NCI-H2227 (cell line): ENCODE results near the gene SYT17.
"Not testable (repeated sequence)": the region's sequence is repeated elsewhere in the genome, so short reads cannot be mapped to it uniquely, and the experiment has no call there.

ENCODE experiments used
- DNase-seq: peaks from one replicate; lab custom pipeline; 2025; ENCODE audit not compliant: unreplicated experiment; lab: John Stamatoyannopoulos, UW

SYT17 gene

GRCh38 chr16:19173059-19173458 lies 5.0 kb downstream of the SYT17 start:
- no peak for DNase-seq

GRCh38 chr16:19173649-19174383 lies 5.8 kb downstream of the SYT17 start:
- DNase-seq = no peak

GRCh38 chr16:19174478-19174877 lies 6.4 kb downstream of the SYT17 start:
- no peak for DNase-seq

- DNase-seq = no peak
Observed at GRCh38 chr16:19175492-19176262, 7.6 kb downstream of the SYT17 start.

GRCh38 chr16:19177111-19177739 lies 9.2 kb downstream of the SYT17 start:
- DNase-seq = no peak

- peak; percentile 72 for DNase-seq
Observed at GRCh38 chr16:19179546-19180490, 11.8 kb downstream of the SYT17 start.

GRCh38 chr16:19180741-19181140 lies 12.7 kb downstream of the SYT17 start:
- no peak for DNase-seq

GRCh38 chr16:19182481-19182880 lies 14.4 kb downstream of the SYT17 start:
- DNase-seq = no peak

GRCh38 chr16:19183187-19183586 lies 15.1 kb downstream of the SYT17 start:
- DNase-seq = no peak

- no peak for DNase-seq
Observed at GRCh38 chr16:19184823-19185509, 16.9 kb downstream of the SYT17 start.

GRCh38 chr16:19185510-19185851 lies 17.4 kb downstream of the SYT17 start:
- peak; percentile 32 for DNase-seq

- DNase-seq = peak; percentile 61
Observed at GRCh38 chr16:19186408-19186807, 18.4 kb downstream of the SYT17 start.

- not testable (repeated sequence) for DNase-seq
Observed at GRCh38 chr16:19187961-19188360, 19.9 kb downstream of the SYT17 start.

- DNase-seq = no peak
Observed at GRCh38 chr16:19188406-19188805, 20.4 kb downstream of the SYT17 start.

GRCh38 chr16:19192865-19193264 lies 24.8 kb downstream of the SYT17 start:
- DNase-seq = no peak

GRCh38 chr16:19196871-19197270 lies 28.8 kb downstream of the SYT17 start:
- DNase-seq = peak; percentile 27

GRCh38 chr16:19203374-19203966 lies 35.4 kb downstream of the SYT17 start:
- no peak for DNase-seq

GRCh38 chr16:19210280-19210924 lies 42.4 kb downstream of the SYT17 start:
- no peak for DNase-seq

- no peak for DNase-seq
Observed at GRCh38 chr16:19210968-19211367, 42.9 kb downstream of the SYT17 start.
